ENCODE data around the gene SART1. TPM values are rescaled to one million over a fixed set of nuclear protein-coding genes. Genes with fewer than 3 reads are reported as not detected.

Gene SART1
- total RNA-seq, 1 experiment from 2014 or later = 240 TPM

DNA sequence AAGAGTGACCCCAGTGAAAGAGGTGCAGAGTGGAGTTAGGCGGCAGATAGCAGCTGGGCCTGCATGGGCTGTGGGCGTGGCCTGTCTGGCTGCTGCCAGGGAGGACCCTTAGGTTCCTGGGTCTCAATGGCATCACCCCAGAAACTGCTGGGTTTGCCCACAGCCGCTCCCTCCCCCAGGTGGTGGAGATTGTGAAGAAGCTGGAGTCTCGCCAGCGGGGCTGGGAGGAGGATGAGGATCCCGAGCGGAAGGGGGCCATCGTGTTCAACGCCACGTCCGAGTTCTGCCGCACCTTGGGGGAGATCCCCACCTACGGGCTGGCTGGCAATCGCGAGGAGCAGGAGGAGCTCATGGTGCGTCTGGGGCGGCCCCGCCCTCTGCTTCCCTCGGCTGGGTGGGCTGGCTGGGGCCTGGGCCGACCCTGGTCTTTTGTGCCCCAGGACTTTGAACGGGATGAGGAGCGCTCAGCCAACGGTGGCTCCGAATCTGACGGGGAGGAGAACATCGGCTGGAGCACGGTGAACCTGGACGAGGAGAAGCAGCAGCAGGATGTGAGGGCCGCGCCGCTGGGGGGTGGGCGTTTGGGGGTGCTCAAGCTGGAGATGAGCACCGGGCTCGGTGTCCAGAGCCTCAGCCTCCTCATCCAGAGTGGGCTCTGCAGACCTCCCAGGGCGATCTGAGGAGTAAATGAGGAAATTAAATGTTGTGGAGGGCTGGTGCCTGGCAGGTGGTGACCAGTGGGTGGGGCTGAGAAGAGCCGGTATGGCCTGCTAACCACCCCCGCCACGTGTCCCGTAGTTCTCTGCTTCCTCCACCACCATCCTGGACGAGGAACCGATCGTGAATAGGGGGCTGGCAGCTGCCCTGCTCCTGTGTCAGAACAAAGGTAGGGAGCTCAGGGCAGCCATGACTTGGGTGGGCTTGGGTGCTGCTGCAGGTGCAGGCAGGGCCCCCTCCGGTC is 15.0 kb downstream of the SART1 start:
- no peak overlapping the region for H3K9ac ChIP-seq (ENCODE audit: low read length)
- H4K20me1 ChIP-seq (ENCODE audit: low read length) = no peaks in the 10 kb centered on the region
- POLR2A ChIA-PET (ENCODE audit: unreplicated experiment) = no interaction called here

DNA sequence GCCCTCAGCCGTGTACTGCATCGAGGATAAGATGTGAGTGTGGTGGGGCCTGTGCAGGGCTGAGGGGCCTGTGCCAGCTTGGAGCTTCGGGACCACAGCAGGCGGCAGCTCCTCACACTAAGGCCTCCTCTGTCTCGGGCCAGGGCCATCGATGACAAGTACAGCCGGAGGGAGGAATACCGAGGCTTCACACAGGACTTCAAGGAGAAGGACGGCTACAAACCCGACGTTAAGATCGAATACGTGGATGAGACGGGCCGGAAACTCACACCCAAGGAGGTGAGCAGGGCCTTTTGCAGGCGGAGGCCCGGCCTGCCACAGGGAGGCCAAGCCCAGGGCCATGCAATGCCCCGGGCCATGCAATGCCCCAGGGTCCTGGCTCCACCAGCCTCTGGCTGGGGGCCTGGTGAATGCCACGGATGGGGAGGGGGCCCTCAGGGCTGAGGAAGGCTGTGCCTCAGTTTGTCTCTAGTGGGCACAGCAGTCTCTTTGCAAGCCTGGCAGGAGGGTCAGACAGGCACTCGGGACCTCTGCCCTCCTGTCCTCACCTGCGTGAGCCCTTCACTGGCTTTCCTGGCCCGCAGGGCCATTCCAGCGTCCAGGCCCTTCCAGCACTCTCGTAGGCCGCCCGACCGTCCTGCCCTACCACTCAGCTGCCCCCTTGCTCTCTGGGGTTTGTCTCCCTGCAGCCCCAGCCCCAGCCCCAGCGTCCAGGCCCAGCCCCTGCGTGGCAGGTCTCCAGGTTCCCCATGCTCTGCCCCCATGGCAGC is 16.3 kb downstream of the SART1 start:
- Histone ChIP-seq H4K20me1 (ENCODE audit: low read length) (no peaks in the 10 kb centered on the region), H3K9ac (ENCODE audit: low read length) (no peak overlapping the region), H3K27ac (ENCODE audit: low read length) (no peak overlapping the region), H3K36me3 (ENCODE audit: low read depth, low read length) (peaks cover 28% of the 10 kb centered on the region), H3K27me3 (ENCODE audit: low read length) (no peaks in the 10 kb centered on the region), H3K9me2 (replicated peaks; ENCODE audit: low read length) (no peaks in the 10 kb centered on the region), H3K9me3 (ENCODE audit: low read length) (no peaks in the 10 kb centered on the region), H2AFZ (ENCODE audit: low read length) (no peak overlapping the region), H3K4me2 (ENCODE audit: low read length) (no peak overlapping the region), H3K79me2 (ENCODE audit: low read length) (no peaks in the 10 kb centered on the region), H3K4me3 (ENCODE audit: low read length) (no peak overlapping the region), H3F3A (ENCODE audit: low read length, unreplicated experiment) (no peaks in the 10 kb centered on the region), H3K4me1 (ENCODE audit: insufficient read depth, low read length) (peaks cover 6% of the 10 kb centered on the region; the same call in 1 of the 2 replicates)
- no TSS peak for BruUV-seq (replicated peaks)
- intact Hi-C loops (cut with micrococcal nuclease) = no loop called here
- no peak for DNase-seq
- TF ChIP-seq EZH2phosphoT487 (IDR thresholded peaks at IDR 0.05; ENCODE audit: borderline replicate concordance, low read length) (no peak), CTCF (conservative IDR thresholded peaks at IDR 0.05; ENCODE audit: low read depth, low read length) (no peak), EZH2 (IDR thresholded peaks at IDR 0.05; ENCODE audit: low read length, unreplicated experiment) (no peak)
- no peak for ATAC-seq
- POLR2A ChIA-PET (ENCODE audit: unreplicated experiment) = no interaction called here
- CTCF ChIA-PET = no interaction called here

More for the DNA sequence above, 15.0 kb downstream of the SART1 start:
- BruUV-seq (replicated peaks) = no TSS peak
- Histone ChIP-seq H3K9me2 (replicated peaks; ENCODE audit: low read length) (no peaks in the 10 kb centered on the region), H3K27me3 (ENCODE audit: low read length) (no peaks in the 10 kb centered on the region), H2AFZ (ENCODE audit: low read length) (no peak overlapping the region), H3K79me2 (ENCODE audit: low read length) (no peaks in the 10 kb centered on the region), H3K9me3 (ENCODE audit: low read length) (no peaks in the 10 kb centered on the region), H3F3A (ENCODE audit: low read length, unreplicated experiment) (no peaks in the 10 kb centered on the region), H3K4me2 (ENCODE audit: low read length) (no peak overlapping the region), H3K4me1 (ENCODE audit: insufficient read depth, low read length) (peaks cover 6% of the 10 kb centered on the region; the same call in 1 of the 2 replicates), H3K27ac (ENCODE audit: low read length) (no peak overlapping the region), H3K36me3 (ENCODE audit: low read depth, low read length) (peaks cover 36% of the 10 kb centered on the region), H3K4me3 (ENCODE audit: low read length) (no peak overlapping the region)
- no peak for DNase-seq
- ATAC-seq = no peak
- CTCF ChIA-PET = no interaction called here
- no peak for TF ChIP-seq CTCF (conservative IDR thresholded peaks at IDR 0.05; ENCODE audit: low read depth, low read length)
- intact Hi-C loops (cut with micrococcal nuclease) = no loop called here
